Superior temporal gyrus (tissue), 1 donor: Measurements from ENCODE around the gene CRB1.

Experiments used
- DNase-seq: peaks from one replicate; pipeline ENCODE4 v3.0.0-alpha.2; 2016; ENCODE audit errors: extremely low spot score

Gene CRB1

DNA sequence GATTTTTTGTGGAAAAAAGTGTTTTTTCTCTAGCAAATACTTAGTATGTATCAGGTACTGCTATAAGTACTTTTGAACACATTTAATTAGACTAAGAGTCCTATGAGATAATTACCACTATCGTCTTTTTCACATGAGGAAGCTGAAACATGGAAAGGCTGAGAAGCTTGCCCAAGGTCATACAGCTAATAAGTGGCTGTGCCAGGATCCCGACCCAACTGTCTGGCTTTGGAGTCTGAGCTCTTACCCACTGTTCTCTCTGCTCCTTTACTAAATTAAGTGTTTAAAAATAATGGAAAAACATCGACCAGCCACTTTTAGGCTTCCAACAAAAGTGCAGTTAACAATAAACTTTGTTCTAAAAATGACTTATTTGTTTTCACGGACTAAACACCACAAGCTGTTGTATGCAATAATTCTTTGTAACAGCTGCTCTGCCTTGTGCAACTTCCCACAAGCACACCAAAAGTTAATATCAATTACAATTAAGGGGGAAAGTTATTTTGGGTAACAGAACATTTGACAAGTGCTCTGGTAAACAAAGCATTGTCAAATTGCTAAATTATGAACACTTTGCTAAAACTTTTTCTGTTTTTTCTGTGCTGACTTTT, 75.7 kb downstream of the CRB1 start:
- no peak for DNase-seq

- no peak for DNase-seq
Measured at GRCh38 chr1:197351821-197352440, 83.9 kb downstream of the CRB1 start.

DNA sequence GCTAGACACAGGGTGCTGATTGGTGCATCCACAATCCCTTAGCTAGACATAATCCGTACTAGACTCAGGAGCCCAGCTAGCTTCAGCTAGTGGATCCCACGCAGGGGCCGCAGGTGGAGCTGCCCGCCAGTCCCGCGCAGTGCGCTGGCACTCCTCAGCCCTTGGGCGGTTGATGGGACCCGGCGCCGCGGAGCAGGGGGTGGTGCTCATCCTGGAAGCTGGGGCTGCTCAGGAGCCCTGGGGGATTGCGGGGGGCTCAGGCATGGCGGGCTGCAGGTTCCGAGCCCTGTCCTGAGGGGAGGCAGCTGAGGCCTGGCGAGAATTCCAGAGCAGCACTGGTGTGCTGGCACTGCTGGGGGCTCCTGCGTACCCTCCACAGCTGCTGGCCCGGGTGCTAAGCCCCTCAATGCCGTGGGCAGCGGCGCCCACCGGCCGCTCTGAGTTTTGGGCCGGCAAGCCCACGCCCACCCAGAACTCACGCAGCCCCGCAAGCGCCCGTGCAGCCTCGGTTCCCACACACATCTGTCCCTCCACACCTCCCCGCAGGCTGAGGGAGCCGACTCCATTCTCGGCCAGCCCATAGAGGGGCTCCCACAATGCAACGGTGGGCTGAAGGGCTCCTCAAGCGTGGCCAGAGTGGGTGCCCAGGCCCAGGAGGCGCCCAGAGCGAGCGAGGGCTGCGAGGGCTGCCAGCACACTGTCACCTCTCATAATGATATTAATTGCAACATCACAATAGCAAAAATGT, 87.4 kb downstream of the CRB1 start:
- no peak for DNase-seq

- peak; percentile 71 for DNase-seq
Measured at GRCh38 chr1:197356723-197357533, 88.9 kb downstream of the CRB1 start.

- DNase-seq: peak; percentile 10
Measured at GRCh38 chr1:197358959-197359358, 90.9 kb downstream of the CRB1 start.

DNA sequence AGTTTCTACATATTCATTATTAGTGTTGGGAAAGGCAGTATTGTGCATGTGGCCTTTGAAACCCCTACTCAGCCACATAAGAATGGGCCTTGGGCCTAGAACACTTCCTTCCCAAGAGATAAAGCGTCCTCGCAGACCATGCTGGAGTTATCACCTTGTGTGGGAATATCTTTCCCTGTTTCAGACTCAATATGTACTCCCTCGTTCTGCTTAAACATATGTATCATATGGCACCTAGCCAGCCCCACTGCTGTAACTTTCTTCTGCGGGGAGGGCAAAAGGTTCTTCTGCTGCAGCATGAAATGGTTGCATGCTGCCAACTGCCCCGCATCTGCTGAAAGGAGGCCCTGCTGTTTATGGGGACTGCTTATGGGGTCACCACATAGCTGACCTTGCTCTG, 92.0 kb downstream of the CRB1 start:
- no peak for DNase-seq

DNA sequence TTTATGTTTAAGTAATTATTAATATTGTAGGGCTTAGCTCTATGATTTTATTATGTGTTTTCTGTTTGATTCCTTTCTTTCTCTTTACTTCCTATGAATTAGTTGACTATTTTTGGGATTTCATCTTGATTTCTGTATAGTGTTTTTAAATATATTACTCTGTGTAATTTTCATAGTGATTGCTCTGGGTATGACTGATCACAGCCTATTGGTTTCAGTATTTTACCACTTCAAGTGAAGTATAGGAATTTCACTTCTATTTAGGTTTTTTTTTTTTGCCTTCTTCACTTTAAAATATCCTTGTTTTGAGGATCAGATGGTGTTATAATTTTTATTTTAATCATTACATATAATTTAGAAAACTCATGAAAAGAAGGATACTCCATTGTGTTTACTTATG, 94.8 kb downstream of the CRB1 start:
- no peak for DNase-seq

GRCh38 chr1:197363855-197364254, 95.8 kb downstream of the CRB1 start:
- no peak for DNase-seq

GRCh38 chr1:197366996-197367395, 98.9 kb downstream of the CRB1 start:
- no peak for DNase-seq

GRCh38 chr1:197367627-197368026, 99.6 kb downstream of the CRB1 start:
- no peak for DNase-seq

GRCh38 chr1:197374428-197374827, 106.4 kb downstream of the CRB1 start:
- DNase-seq: no peak

GRCh38 chr1:197384471-197384870, 116.4 kb downstream of the CRB1 start:
- DNase-seq: no peak

DNA sequence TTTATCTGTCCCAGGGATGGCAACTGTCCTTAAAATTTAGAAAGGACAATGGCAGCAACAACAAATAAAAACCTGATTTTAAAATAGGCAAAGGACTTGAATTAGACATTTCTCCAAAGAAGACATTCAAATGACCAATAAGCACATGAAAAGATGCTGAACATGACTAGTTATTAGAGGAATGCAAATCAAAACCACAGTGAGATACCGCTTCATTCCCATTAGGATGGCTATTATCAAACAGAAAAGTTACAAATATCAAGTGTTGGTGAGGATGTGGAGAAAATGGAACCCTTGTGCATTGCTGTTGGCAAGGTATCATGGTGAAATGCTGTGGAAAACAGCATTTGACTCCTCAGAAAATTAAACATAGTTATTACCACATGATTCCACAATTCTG, 120.7 kb downstream of the CRB1 start:
- no peak for DNase-seq

DNA sequence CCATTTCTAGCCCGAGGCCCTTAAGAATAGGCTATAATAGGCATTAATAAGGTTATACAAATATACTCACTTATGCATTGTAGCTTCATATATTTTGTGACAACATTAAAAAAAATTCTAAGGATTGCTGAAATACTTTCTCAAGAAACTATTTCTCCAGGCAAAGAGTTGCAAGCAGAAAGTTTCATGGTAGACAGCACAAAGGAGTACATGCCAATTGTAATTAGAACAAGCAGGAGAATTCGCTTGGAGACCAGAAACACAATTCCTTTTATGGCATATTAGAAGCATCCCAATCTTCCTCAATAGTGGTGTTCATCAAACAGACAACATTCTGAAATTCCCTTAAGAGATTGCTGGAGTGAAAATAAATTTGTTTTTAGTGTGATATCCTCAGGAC, 122.8 kb downstream of the CRB1 start:
- DNase-seq: no peak

DNA sequence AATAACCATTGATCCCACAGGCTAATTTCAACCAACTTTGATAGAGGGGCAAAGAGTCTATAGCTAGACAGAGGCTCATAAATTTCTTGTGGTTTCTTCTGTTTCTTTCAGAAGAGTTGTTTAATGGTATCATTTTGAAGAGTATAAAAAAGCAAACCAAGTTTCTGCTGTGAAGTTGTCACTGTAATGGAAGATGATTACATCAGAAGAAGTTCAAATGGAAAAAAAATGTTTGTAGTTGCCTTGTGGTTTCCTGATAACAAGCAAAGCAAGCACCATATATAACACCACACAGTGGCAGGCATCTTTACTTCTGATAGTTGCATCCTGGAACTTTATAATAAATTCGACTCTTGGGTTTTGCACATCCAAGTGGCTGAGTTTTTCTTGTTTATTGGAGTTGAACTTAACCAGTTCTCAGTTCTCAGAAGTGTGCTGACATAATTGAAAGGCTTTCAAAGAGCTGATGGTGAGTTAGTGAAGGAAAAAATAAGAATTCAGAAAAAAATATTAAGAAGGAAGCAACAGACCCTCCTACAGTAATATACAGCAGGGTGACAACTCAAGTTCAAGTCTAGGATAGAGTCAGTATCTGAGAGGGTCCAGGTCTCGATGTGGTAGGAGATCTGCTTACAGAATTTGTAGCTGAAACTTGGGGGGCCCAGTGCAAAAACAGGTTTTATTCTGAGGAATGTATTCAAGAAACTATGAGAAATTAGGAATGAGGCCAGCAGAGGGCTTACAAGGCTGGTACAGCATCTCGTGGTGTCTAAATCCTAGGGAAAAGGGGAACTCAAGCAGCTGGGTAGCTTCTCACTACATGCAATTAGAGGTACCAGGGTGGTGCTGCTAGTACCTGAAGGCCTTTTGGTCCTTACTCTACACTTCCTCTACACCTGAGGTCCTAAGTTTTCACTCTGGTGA, 123.5 kb downstream of the CRB1 start:
- no peak for DNase-seq

DNA sequence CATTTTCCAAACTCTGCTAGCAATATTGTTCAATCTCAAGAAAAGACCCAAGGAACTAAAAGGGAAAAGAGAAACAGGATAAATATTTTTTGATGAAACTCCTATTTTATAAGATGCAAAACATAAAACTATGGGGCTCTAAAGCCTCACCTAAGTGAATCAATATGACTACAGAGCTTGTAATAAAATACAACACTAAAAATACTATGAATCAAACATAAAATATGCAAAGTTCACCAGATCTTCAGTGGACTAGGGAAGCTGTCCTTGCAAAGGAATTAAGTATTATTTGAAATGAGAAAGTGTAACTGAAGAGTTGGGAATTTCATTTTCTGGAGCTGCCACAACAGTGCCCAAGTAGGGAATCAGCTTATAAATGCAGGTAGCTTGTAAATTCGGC, 124.5 kb downstream of the CRB1 start:
- no peak for DNase-seq

DNA sequence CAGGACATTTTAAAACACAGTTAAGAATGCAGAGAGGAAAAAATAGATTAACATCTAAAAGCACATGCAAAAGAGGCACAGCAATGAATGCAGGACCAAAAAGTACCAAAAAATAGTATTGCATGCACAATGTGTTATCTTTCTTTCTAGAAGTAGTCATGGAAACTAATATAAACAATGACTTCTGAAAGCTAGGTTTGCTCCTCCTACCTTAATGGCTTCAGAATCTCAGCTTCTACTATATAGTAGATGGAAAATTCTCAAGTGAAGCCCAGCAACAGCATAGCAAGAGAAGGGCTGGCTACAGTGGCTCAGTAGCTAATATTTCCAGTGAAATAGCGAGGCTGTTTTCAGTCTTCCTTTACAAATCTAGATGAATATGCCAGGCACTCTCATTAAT, 125.1 kb downstream of the CRB1 start:
- DNase-seq: no peak

DNA sequence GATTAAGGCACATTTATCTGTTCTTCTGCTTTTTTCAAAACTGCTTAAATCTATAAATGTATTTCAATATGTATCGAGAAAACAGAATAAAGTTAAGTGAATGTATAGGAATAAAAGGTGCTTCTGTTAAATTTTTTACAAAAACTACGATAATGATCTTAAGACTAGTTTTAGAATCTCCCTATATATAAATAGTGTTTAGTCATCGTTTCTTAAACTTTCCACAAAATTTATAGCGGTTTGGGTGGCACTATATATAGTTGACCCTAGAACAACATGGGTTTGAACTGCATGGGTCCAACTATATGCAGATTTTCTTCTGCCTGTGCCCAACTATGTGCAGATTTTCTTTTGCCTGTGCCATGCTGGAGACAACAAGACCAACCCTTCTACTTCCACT, 125.7 kb downstream of the CRB1 start:
- no peak for DNase-seq

- no peak for DNase-seq
Measured at GRCh38 chr1:197394831-197395608, 127.0 kb downstream of the CRB1 start.

GRCh38 chr1:197397895-197398294, 129.8 kb downstream of the CRB1 start:
- no peak for DNase-seq
